Peyer's patch (tissue), 4 donors: ENCODE data around the gene B4GALNT2. TPM values are rescaled to one million over a fixed set of nuclear protein-coding genes. Genes with fewer than 3 reads are reported as not detected.
A peak's percentile ranks its signal among the peaks of the same experiment; 100 is the strongest.
"Not testable (repeated sequence)": the region's sequence is repeated elsewhere in the genome, so short reads cannot be mapped to it uniquely, and the experiment has no call there.

Experiments
- DNase-seq, 3 donors: peaks; one replicate each; pipeline ENCODE4 v3.0.0-alpha.2; 2017 to 2019
- H3K27ac ChIP-seq, 4 donors: fragments of 200-600 bp; sonication (generic); one replicate each; pipeline ENCODE4 v1.5.1; 2016 to 2019
- H3K27me3 ChIP-seq, 2 donors: fragments of 200-600 bp; sonication (generic); one replicate each; pipeline ENCODE4 v1.5.1; 2019
- H3K36me3 ChIP-seq, 3 donors: fragments of 200-600 bp; sonication (generic); one replicate each; pipeline ENCODE4 v1.5.1; 2016 to 2019
- H3K4me1 ChIP-seq, 4 donors: fragments of 200-600 bp; sonication (generic); one replicate each; pipeline ENCODE4 v1.5.1; 2016 to 2019
- H3K4me3 ChIP-seq, 4 donors: fragments of 200-600 bp; sonication (generic); 1 replicate in 3 of 4; 2 replicates in 1 of 4; pipeline ENCODE4 v1.5.1; 2016 to 2019; ENCODE audit warnings: mild to moderate bottlenecking in 1 of 4
- H3K9me3 ChIP-seq, 4 donors: fragments of 200-600 bp; sonication (generic); one replicate each; pipeline ENCODE4 v1.5.1; 2016 to 2019; ENCODE audit warnings: mild to moderate bottlenecking in 1 of 4
- POLR2A ChIP-seq, 2 donors: fragments of 450-650 bp; IDR thresholded peaks; one replicate each; pipeline ENCODE4 v1.5.1; 2017; ENCODE audit warnings: antibody characterized with exemption in 2 of 2, mild to moderate bottlenecking in 2 of 2, moderate library complexity in 2 of 2
- total RNA-seq, 4 donors: library from RNA; depleted of rRNA; stranded (reverse); fragments of >200 nt; gene quantifications; one replicate each; pipeline ENCODE4 v1.1.0, GENCODE V29; 2016
- TF ChIP-seq, protein P1 (sequence below), 6 experiments: fragments of 450-650 bp in 4 of 6; fragments of 200-600 bp in 2 of 6; sonication (generic) in 1 of 6; IDR thresholded peaks; one replicate each; pipeline ENCODE4 v1.5.1; 2017 to 2019; ENCODE audit warnings: antibody characterized with exemption in 6 of 6, mild to moderate bottlenecking in 3 of 6, moderate library complexity in 1 of 6

B4GALNT2 gene
- total RNA-seq, 4 donors from 2014 or later, result 0.83 to 11.2 (median 7.5) TPM

DNA sequence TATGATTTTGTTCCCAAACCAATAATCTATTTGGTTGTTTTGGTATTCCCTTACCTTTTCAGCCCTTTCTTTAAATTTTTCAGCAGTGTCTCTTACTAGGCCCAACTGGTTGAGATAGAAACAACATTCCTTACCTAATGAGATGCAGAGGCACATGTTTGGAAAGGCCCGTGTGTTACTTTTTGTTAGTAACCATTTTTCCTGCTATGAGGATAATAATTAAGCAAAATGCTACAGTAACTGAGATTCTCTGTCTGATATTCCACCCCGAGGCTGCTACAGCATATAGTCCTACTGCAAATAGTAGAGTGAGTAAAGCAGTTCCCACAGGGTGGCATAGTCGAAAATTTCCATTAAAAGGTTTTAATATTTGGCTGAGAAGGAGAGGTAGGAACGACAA lies 10.0 kb upstream of the B4GALNT2 start:
- Histone ChIP-seq H3K27ac (no peak overlapping the region), H3K36me3 (no peaks in the 10 kb centered on the region), H3K27me3 (no peaks in the 10 kb centered on the region), H3K4me3 (no peak overlapping the region), H3K4me1 (peaks cover 0 to 8% (median 0%) of the 10 kb centered on the region in 4 donors), H3K9me3 (no peaks in the 10 kb centered on the region)
- TF ChIP-seq, protein P1, sequence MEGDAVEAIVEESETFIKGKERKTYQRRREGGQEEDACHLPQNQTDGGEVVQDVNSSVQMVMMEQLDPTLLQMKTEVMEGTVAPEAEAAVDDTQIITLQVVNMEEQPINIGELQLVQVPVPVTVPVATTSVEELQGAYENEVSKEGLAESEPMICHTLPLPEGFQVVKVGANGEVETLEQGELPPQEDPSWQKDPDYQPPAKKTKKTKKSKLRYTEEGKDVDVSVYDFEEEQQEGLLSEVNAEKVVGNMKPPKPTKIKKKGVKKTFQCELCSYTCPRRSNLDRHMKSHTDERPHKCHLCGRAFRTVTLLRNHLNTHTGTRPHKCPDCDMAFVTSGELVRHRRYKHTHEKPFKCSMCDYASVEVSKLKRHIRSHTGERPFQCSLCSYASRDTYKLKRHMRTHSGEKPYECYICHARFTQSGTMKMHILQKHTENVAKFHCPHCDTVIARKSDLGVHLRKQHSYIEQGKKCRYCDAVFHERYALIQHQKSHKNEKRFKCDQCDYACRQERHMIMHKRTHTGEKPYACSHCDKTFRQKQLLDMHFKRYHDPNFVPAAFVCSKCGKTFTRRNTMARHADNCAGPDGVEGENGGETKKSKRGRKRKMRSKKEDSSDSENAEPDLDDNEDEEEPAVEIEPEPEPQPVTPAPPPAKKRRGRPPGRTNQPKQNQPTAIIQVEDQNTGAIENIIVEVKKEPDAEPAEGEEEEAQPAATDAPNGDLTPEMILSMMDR (IDR thresholded peaks at IDR 0.05), result no peak
- TF ChIP-seq POLR2A (IDR thresholded peaks at IDR 0.05), result no peak
- no peak for DNase-seq

DNA sequence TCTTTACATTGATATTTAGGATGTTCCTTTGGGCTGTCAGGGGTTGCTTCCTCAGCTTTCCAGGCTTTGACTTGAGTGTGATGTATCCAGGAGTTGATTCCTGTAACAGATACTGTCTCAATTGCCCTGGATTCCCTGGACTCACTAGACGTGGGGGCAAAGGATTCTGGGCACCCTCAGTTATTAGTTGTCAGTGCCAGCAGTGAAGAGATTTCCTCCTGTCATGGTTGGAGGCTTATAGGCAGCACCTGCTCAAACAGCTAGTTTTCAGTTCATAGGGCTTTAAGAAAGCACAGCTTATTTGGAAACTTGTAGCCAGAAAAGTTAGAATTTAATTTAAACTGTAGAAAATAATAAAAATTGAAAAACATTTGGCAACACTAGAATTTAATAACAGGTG lies 9.5 kb upstream of the B4GALNT2 start:
- Histone ChIP-seq H3K36me3 (no peaks in the 10 kb centered on the region), H3K4me3 (no peak overlapping the region), H3K4me1 (peaks cover 0 to 9% (median 0%) of the 10 kb centered on the region in 4 donors), H3K27ac (no peak overlapping the region), H3K9me3 (no peaks in the 10 kb centered on the region), H3K27me3 (no peaks in the 10 kb centered on the region)
- no peak for TF ChIP-seq POLR2A (IDR thresholded peaks at IDR 0.05)
- TF ChIP-seq, protein P1 (IDR thresholded peaks at IDR 0.05), result no peak
- DNase-seq, result no peak

- no peak overlapping the region for H3K4me3 ChIP-seq
- peaks cover 0 to 9% (median 0%) of the 10 kb centered on the region in 4 donors for H3K4me1 ChIP-seq
- no peaks in the 10 kb centered on the region for H3K9me3 ChIP-seq
- no peak for TF ChIP-seq POLR2A (IDR thresholded peaks at IDR 0.05)
- TF ChIP-seq, protein P1 (IDR thresholded peaks at IDR 0.05), result no peak
- no peak for DNase-seq
- no peaks in the 10 kb centered on the region for H3K36me3 ChIP-seq
- H3K27me3 ChIP-seq, result no peaks in the 10 kb centered on the region
- peak overlapping the region in 1 of 4 donors; percentile 48 for H3K27ac ChIP-seq
These were observed 7.1 kb upstream of the B4GALNT2 start for GRCh38 chr17:49125449-49125848.

- H3K9me3 ChIP-seq, H3K4me1 ChIP-seq, H3K36me3 ChIP-seq, H3K27me3 ChIP-seq, H3K4me3 ChIP-seq: not testable (repeated sequence)
- DNase-seq, result peak in 1 of 3 donors; percentile 55
- peak overlapping the region in 2 of 4 donors; percentile 58 to 72 for H3K27ac ChIP-seq
These were observed 6.2 kb upstream of the B4GALNT2 start for GRCh38 chr17:49126183-49126859.

GRCh38 chr17:49129359-49129950 lies 3.1 kb upstream of the B4GALNT2 start:
- peaks cover 0 to 21% (median 5%) of the 10 kb centered on the region in 4 donors for H3K4me1 ChIP-seq
- not testable (repeated sequence) for H3K4me3 ChIP-seq, H3K27me3 ChIP-seq, H3K27ac ChIP-seq, H3K9me3 ChIP-seq, DNase-seq, H3K36me3 ChIP-seq

DNA sequence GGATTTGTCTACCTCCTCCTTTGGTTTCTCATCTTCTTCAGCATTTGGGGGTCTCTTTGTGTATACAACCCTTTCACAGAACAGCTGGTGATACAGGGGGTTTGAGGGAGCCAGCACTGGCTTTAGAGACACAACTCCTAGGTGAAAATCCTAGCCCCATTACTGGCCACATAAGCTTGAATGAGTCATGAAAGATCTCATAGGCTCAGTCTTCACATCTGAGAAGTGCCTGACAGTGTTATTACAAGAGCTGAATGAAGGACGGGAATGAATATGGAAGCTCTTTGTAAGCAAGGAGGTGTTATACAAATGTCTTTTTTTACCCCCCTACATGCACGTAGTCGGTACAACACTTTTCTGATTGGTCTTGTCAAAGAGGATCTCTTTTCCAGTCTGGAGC lies 1.7 kb upstream of the B4GALNT2 start:
- Histone ChIP-seq H3K27me3 (peaks cover 0 to 7% of the 10 kb centered on the region in 2 donors), H3K4me3 (no peak overlapping the region), H3K36me3 (no peaks in the 10 kb centered on the region), H3K27ac (no peak overlapping the region), H3K4me1 (peaks cover 0 to 21% (median 5%) of the 10 kb centered on the region in 4 donors), H3K9me3 (no peaks in the 10 kb centered on the region)
- no peak for TF ChIP-seq POLR2A (IDR thresholded peaks at IDR 0.05)
- TF ChIP-seq, protein P1 (IDR thresholded peaks at IDR 0.05), result no peak
- DNase-seq, result no peak
